MM.1S (cell line): ENCODE measurements around the gene CTSL.

Source experiments
- DNase-seq: peaks from one replicate; pipeline ENCODE4 v3.0.0-alpha.2; 2015
- H2AFZ ChIP-seq: fragments of 300-600 bp; sonication (generic); 2 replicates; pipeline ENCODE4 v1.6.0; 2016; ENCODE audit warnings: antibody characterized with exemption, low read length
- H3F3A ChIP-seq: fragments of 300-600 bp; sonication (generic); 2 replicates; pipeline ENCODE4 v1.6.1; 2016; ENCODE audit warnings: mild to moderate bottlenecking, antibody characterized with exemption, low read length, moderate library complexity, mixed read lengths; ENCODE audit not compliant: insufficient read depth
- H3K27ac ChIP-seq: fragments of 300-600 bp; sonication (generic); 2 replicates; pipeline ENCODE4 v1.5.1; 2016; ENCODE audit warnings: mild to moderate bottlenecking, low read length
- H3K27me3 ChIP-seq: fragments of 300-600 bp; sonication (generic); replicated peaks from 2 replicates; pipeline ENCODE4 v1.6.0; 2016; ENCODE audit warnings: low read length; ENCODE audit not compliant: insufficient read depth
- H3K36me3 ChIP-seq: fragments of 300-600 bp; sonication (generic); replicated peaks from 2 replicates; pipeline ENCODE4 v1.6.1; 2016; ENCODE audit warnings: mild to moderate bottlenecking, low read length, mixed read lengths; ENCODE audit not compliant: insufficient read depth
- H3K4me1 ChIP-seq: fragments of 300-600 bp; sonication (generic); 2 replicates; pipeline ENCODE4 v1.6.1; 2016; ENCODE audit warnings: low read length, mixed read lengths
- H3K4me2 ChIP-seq: fragments of 300-600 bp; sonication (generic); 2 replicates; pipeline ENCODE4 v1.6.0; 2016; ENCODE audit warnings: low read depth, low read length
- H3K4me3 ChIP-seq: fragments of 300-600 bp; sonication (generic); 2 replicates; pipeline ENCODE4 v1.5.1; 2016; ENCODE audit warnings: low read length, mixed read lengths
- H3K79me2 ChIP-seq: fragments of 300-600 bp; sonication (generic); 2 replicates; pipeline ENCODE4 v1.6.1; 2016; ENCODE audit warnings: mixed run types, low read length, mixed read lengths
- H3K9ac ChIP-seq: fragments of 300-600 bp; sonication (generic); 2 replicates; pipeline ENCODE4 v1.6.1; 2016; ENCODE audit warnings: low read length, mixed read lengths
- H3K9me2 ChIP-seq: fragments of 300-600 bp; sonication (generic); replicated peaks from 2 replicates; pipeline ENCODE4 v1.6.1; 2016; ENCODE audit warnings: mild to moderate bottlenecking, low read length, mixed read lengths; ENCODE audit not compliant: insufficient read depth
- H3K9me3 ChIP-seq: fragments of 300-600 bp; sonication (generic); replicated peaks from 2 replicates; pipeline ENCODE4 v1.6.1; 2016; ENCODE audit warnings: mild to moderate bottlenecking, low read length, mixed read lengths; ENCODE audit not compliant: insufficient read depth
- H4K20me1 ChIP-seq: fragments of 300-600 bp; sonication (generic); 2 replicates; pipeline ENCODE4 v1.6.1; 2016; ENCODE audit warnings: mild to moderate bottlenecking, low read length, moderate library complexity, mixed read lengths; ENCODE audit not compliant: insufficient read depth
- CTCF ChIP-seq: fragments of 300-600 bp; sonication (generic); IDR thresholded peaks from 2 replicates; pipeline ENCODE4 v1.5.1; 2016; ENCODE audit warnings: antibody characterized with exemption, low read length, mixed read lengths
- EZH2 ChIP-seq: fragments of 300-600 bp; sonication (generic); optimal IDR thresholded peaks from 2 replicates; pipeline ENCODE3; 2017; ENCODE audit warnings: low read depth, mild to moderate bottlenecking, antibody characterized with exemption, low read length, mixed read lengths
- EZH2phosphoT487 ChIP-seq: fragments of 300-600 bp; sonication (generic); IDR thresholded peaks from 2 replicates; pipeline ENCODE4 v1.6.1; 2018; ENCODE audit warnings: antibody characterized with exemption, low read length

CTSL gene

DNA sequence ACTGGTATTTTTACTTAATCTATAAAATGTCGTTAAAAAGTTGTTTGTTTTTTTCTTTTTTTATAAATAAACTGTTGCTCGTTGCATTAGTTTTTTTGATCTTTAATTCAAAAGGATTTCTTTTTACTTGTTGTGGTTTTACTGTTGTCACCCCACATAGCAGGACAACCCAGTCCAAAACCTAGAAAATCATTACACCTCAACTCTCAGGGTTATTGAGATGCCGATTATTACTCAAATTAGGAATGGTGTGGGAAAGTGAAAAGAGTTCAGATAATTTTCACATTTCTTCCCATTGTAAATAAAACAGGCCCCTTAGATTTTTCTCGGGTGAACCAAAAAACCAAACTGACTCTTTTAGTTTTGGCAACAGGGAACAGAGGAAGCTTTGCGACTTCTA is 17.4 kb upstream of the CTSL start:
- TF ChIP-seq CTCF (no peak), EZH2phosphoT487 (no peak)
- no peaks in the 10 kb centered on the region for H3K4me1 ChIP-seq
- H3K9me2 ChIP-seq: no peaks in the 10 kb centered on the region
- H3K27ac ChIP-seq: no peak overlapping the region
- no peak overlapping the region for H3K4me3 ChIP-seq
- 0 out of 2 replicates have a peak, but pooled peaks cover 7% of the 10 kb centered on the region for H3K36me3 ChIP-seq
- H3K27me3 ChIP-seq: no peaks in the 10 kb centered on the region
- no peak for DNase-seq
- no peaks in the 10 kb centered on the region for H3K79me2 ChIP-seq
- no peaks in the 10 kb centered on the region for H4K20me1 ChIP-seq
- H3K9me3 ChIP-seq: no peaks in the 10 kb centered on the region
- H2AFZ ChIP-seq: no peak overlapping the region
- H3K4me2 ChIP-seq: no peak overlapping the region
- no peak overlapping the region for H3K9ac ChIP-seq
- H3F3A ChIP-seq: no peaks in the 10 kb centered on the region

DNA sequence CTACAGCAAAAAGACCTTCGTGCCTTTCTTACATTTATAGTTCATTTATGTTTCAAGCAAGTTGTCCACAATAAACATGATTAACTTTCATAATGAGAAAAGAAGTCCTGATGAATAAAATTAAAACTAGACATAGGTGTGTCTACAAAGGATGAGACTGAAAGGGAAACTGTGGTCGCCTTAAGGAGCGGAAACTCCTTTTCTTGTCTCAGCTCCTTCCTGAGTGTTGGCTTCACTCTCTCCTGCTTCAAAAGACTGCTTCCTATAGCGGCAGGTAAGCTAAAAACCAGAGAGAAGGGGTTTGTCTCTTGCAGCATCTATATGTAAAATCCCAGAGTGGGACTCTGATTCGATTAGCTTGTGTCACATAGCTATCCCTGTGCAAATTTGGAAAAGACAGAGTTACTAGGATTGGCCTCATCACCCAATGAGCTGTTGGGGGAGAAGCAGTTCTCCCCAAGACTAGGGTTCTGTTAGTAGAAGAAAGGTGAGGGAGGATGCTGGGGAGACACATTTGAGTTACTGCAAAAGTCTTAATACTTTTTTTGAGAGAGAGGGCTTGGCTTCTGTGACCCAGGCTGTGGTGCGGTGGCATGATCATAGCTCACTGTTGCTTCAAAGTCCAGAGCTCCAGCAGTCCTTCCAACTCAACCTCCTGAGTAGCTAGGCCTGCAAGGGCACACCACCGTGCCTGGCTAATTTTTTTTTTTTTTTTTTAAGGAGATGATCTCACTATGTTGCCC is 16.8 kb upstream of the CTSL start:
- no peaks in the 10 kb centered on the region for H4K20me1 ChIP-seq
- no peaks in the 10 kb centered on the region for H3K79me2 ChIP-seq
- H3F3A ChIP-seq: no peaks in the 10 kb centered on the region
- H3K27me3 ChIP-seq: no peaks in the 10 kb centered on the region
- no peak overlapping the region for H3K9ac ChIP-seq
- H3K27ac ChIP-seq: no peak overlapping the region
- no peak overlapping the region for H3K4me3 ChIP-seq
- DNase-seq: no peak
- no peaks in the 10 kb centered on the region for H3K9me2 ChIP-seq
- no peak for TF ChIP-seq CTCF
- no peak for TF ChIP-seq EZH2
- no peak for TF ChIP-seq EZH2phosphoT487
- no peaks in the 10 kb centered on the region for H3K4me1 ChIP-seq
- H3K9me3 ChIP-seq: no peaks in the 10 kb centered on the region
- H2AFZ ChIP-seq: no peak overlapping the region
- 0 out of 2 replicates have a peak, but pooled peaks cover 7% of the 10 kb centered on the region for H3K36me3 ChIP-seq
- H3K4me2 ChIP-seq: no peak overlapping the region

GRCh38 chr9:87710443-87710842 is 15.5 kb upstream of the CTSL start:
- Histone ChIP-seq H3K9me2 (no peaks in the 10 kb centered on the region), H3K9me3 (no peaks in the 10 kb centered on the region), H3K4me2 (no peak overlapping the region), H3K36me3 (0 out of 2 replicates have a peak, but pooled peaks cover 7% of the 10 kb centered on the region), H3K27ac (no peak overlapping the region), H3K27me3 (no peaks in the 10 kb centered on the region), H4K20me1 (no peaks in the 10 kb centered on the region), H3K4me1 (no peaks in the 10 kb centered on the region), H3K9ac (no peak overlapping the region), H3K4me3 (no peak overlapping the region), H3K79me2 (no peaks in the 10 kb centered on the region), H2AFZ (no peak overlapping the region), H3F3A (no peaks in the 10 kb centered on the region)
- TF ChIP-seq EZH2phosphoT487 (no peak), EZH2 (no peak), CTCF (no peak)
- DNase-seq: no peak
